Measurements from ENCODE around the gene ZNF865.

The ZNF865 gene

GRCh38 chr19:55586976-55587668 is 18.3 kb upstream of the ZNF865 start:
- peak; percentile 87 for DNase-seq (ENCODE audit: low read depth)

DNA sequence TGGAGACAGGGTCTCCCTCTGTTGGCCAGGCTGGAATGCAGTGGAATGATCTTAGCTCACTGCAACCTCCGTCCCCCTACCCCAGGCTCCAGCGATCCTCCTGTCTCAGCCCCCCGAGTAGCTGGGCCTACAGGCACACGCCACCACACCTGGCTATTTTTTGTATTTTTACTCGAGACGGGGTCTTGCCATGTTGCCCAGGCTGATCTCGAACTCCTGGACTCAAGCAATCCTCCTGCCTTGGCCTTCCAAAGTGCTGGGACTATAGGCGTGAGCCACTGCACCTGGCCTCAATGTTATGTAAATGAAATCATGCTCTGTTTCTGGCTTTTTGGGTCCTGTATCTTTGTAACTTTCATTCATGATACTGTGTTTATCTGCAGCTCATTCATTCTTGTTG is 16.7 kb upstream of the ZNF865 start:
- no peak for DNase-seq (ENCODE audit: low read depth)

GRCh38 chr19:55590109-55590508 is 15.3 kb upstream of the ZNF865 start:
- DNase-seq (ENCODE audit: low read depth): no peak

- DNase-seq (ENCODE audit: low read depth): no peak
Observed at GRCh38 chr19:55590617-55591016, 14.8 kb upstream of the ZNF865 start.

GRCh38 chr19:55591555-55591954 is 13.9 kb upstream of the ZNF865 start:
- no peak for DNase-seq (ENCODE audit: low read depth)

- no peak for DNase-seq (ENCODE audit: low read depth)
Observed at GRCh38 chr19:55592391-55593090, 12.9 kb upstream of the ZNF865 start.

DNA sequence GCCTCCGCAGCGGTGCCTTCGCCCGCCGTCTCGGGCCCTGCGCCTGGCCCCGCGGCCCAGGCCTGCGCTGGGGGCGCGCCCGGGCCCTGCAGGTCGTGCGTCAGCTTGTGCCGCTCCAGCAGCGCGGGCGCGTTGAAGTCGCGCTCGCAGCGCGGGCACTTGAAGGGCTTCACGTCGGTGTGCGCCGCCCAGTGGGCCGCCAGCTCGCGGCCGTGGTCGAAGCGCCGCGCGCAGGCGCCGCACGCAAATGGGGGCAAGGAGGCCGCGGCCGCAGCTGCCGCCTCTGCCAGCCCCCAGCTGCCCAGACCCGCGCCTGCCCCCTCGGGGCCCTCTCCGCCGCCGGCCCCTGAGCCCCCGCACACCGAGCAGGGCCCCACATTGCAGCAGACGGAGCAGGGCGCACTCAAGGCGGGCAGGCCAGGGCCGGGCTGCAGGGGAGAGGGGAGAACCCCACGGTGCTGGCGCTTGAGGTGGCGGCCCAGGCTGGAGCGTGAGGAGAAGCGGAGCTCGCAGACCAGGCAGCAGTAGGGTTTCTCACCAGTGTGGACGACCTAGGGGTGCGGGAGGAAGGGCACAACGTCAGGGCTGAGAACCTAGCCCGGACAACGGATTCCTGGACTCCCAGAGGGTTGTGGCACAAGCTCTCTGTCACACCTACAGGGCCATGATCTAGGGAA is 12.2 kb upstream of the ZNF865 start:
- DNase-seq (ENCODE audit: low read depth): no peak

- no peak for DNase-seq (ENCODE audit: low read depth)
Observed at GRCh38 chr19:55594996-55595545, 10.4 kb upstream of the ZNF865 start.

- DNase-seq (ENCODE audit: low read depth): no peak
Observed at GRCh38 chr19:55596304-55596703, 9.1 kb upstream of the ZNF865 start.

GRCh38 chr19:55597501-55597921 is 7.9 kb upstream of the ZNF865 start:
- DNase-seq (ENCODE audit: low read depth): no peak

DNA sequence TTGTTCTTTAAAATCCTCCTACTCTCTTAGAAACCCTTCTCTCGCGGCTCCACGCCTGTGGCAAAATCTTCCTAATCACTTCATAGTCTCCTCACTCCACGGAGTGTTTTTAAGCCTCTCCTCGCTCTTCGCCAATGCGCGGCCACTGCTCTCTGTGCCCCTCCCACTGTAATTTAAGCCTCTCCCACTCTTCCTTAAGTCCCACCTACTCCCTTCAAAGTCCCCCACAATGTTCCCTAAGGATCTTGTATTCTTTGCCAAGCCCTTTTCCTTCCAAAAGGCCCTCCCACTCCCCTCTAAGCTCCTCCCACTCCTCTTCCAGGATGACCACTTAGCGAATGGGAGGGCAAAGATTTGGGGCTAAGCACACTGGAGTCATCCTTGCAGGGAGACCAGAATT is 7.4 kb upstream of the ZNF865 start:
- DNase-seq (ENCODE audit: low read depth): no peak

DNA sequence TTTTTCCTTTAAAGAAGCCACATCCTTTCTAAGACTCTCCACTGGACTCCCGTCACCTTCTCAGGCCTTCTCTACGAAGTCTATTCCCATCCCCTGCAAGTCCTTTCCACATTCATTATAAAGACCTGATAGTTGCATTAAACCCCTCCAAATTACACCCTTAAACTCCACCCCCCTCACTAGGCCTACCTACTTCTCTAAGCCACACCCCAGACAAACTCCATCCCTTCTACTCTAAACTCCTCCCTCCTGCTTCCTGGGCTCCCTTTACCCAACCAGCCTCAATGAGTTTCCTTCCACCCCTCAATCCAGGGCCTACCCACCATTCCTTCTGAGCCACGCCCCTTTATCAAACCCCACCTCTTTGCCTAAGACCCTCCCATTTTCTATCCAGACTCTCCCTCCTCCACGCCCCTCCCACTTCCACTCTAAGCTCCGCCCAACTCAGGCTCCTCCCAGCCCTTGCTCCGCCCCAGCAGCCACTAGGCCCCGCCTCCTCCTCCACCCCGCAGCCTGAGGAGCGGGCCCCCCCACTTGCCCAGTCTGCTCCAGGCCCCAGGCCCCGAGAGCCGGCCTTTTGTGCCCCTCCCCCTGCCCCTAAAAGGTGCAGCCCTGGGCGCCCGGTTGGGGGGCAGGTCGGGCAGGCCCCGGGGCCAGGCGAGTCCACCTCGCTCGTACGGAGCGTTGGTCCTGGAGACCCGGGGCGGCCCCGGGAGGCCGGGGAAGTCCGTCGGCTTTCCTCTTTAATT is 6.6 kb upstream of the ZNF865 start:
- DNase-seq (ENCODE audit: low read depth): peak; percentile 90

- peak; percentile 93 for DNase-seq (ENCODE audit: low read depth)
Observed at GRCh38 chr19:55599468-55599841, 6.0 kb upstream of the ZNF865 start, which contains the start of gene FIZ1. Gene FIZ1, minus strand, starts transcription at chr19:55599517. Its CDS starts 1,652 bp downstream, at chr19:55597865.

DNA sequence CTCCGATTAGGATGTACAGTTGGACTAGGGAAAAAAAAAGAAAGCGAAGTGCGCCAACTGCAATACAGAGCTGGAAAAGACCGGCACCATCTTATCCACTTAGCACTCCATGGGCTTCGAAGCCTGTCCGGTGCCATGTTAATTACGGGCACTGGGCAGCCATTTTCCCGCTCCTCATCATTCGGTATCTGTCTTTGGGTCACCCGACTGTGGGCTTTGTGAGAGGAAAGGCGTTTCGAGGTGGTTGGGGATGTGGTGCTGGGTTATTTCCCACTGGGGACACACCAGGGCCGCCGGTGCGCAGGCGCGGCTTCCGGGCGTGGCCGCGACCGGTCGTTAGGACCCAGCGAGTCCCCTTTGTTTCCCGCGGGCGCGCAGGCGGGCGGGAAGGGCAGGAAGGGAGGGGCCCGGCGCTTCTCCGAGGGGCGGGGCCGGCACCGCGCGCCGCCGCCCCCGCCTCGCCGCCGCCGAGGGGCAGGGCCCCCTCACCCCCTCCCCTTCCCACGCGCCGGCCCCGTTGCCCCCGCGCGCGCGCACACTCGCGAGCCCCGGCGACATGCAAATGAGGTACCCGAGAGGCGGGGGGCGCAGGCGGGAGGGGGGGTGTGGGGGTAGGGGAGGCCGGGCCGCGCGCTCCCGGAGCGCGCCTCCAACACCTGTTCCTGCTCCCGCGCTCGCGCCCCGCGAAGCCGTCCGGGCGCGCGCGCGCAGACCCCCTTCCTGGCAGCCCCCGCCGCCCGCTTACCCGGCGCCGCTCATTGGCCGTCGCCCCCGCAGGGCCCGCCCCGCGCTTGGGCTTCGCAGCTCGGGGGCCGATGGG is 5.4 kb upstream of the ZNF865 start, which contains the start of gene ZNF524:
Gene ZNF524 (plus strand): TSS at position 447 of the 820 bp plus-strand sequence. CDS start 1,825 bp downstream, outside the sequence.
- DNase-seq (ENCODE audit: low read depth): peak; percentile 76

GRCh38 chr19:55600662-55601028 is 4.8 kb upstream of the ZNF865 start:
- DNase-seq (ENCODE audit: low read depth): no peak

DNA sequence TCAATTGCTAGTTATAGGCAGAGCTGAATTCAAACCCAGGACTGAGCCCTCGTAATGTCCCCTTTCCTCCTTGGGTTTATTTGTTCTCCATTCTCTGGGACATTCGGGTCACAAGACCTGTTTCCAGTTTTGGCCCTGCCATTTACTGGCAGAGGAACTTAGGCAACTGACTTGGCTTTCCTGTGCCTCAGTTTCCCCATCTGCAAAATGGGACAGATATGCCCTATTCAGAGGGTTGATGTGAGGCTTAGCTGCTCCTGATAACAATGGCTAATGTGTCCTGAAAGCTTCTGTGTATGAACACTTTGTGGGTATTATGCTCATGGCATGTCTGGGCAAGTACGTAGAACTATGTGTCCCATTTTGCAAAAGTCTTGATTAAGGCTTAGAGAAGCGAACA is 4.4 kb upstream of the ZNF865 start:
- no peak for DNase-seq (ENCODE audit: low read depth)

DNA sequence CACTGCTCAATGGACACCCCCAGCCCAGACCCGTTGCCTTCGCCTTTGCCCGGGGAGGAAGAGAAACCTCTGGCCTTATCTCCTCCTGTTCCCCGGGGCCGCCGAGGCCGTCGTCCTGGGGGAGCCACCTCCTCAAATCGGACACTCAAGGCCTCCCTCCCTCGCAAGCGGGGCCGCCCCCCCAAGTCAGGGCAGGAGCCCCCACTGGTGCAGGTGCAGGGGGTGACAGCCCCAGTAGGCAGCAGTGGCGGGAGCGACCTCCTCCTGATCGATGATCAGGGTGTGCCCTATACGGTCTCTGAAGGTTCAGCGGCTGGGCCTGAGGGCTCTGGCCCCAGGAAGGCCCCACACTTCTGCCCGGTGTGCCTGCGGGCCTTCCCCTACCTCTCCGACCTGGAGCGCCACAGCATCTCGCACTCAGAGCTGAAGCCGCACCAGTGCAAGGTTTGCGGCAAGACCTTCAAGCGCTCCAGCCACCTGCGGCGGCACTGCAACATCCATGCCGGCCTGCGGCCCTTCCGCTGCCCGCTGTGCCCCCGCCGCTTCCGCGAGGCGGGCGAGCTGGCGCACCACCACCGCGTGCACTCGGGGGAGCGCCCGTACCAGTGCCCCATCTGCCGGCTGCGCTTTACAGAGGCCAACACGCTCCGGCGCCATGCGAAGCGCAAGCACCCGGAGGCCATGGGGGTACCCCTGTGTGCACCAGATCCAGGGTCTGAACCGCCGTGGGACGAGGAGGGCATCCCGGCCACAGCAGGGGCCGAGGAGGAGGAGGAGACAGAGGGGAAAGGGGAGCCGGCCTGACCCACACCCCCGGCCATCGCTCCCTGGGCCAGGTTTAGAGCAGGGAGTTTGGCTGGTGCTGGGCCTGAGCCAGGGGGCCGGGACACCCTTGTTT is 3.1 kb upstream of the ZNF865 start:
- no peak for DNase-seq (ENCODE audit: low read depth)

DNA sequence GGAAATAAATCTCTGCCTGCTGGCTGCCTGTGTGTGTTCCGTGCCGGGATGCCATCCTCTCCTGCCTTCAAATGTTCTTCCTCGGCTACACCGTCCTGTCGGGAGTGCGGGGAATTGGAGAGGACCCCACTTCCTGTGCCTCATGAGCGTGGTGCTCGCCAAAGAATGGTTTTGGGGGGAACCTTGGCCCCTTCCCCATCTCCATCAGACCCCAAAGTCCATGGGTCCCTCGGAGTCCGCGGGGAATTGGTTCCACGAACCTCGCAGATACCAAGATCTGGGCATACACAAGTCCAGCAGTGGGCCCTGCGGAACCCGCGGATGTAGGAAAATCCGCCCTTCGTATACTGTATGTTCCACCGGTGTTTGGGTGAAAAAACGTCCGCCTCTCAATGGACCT is 2.3 kb upstream of the ZNF865 start:
- DNase-seq (ENCODE audit: low read depth): no peak

GRCh38 chr19:55603581-55604292 is 1.7 kb upstream of the ZNF865 start:
- DNase-seq (ENCODE audit: low read depth): no peak

All from T follicular helper cell (primary cell).